Pancreas (tissue), 10 donors: ENCODE measurements around the gene GRID1. TPM values are rescaled to one million over a fixed set of nuclear protein-coding genes. Genes with fewer than 3 reads are reported as not detected.

Experiments used
- ATAC-seq, 4 donors: fragments of 200-7000 bp; cut with Tn5 transposase; one replicate each; pipeline versions ENCODE4 v1.8.0 to v1.9.1; 2020; ENCODE audit warnings: mild to moderate bottlenecking in 4 of 4, moderate library complexity in 4 of 4
- DNase-seq, 6 donors: peaks; one replicate each; pipeline ENCODE4 v3.0.0-alpha.2; 2020
- FAIRE-seq: peaks from 2 replicates; lab custom pipeline; 2012; peaks lifted over from hg19 to GRCh38; lab: Jason Lieb, UNC
- H3K27ac ChIP-seq, 4 donors: fragments of 200-600 bp; sonication (generic); 1 replicate in 3 of 4; 2 replicates in 1 of 4; pipeline versions ENCODE4 v1.5.0 to v1.8.0; 2020
- H3K27me3 ChIP-seq, 4 donors: fragments of 200-600 bp; one replicate each; pipeline ENCODE4 v1.8.0; 2021
- H3K36me3 ChIP-seq, 3 donors: fragments of 200-600 bp; sonication (generic) in 1 of 3; one replicate each; pipeline versions ENCODE4 v1.5.0 to v1.8.0; 2020 to 2021
- H3K4me1 ChIP-seq, 3 donors: fragments of 200-600 bp; one replicate each; pipeline ENCODE4 v1.8.0; 2021
- H3K4me3 ChIP-seq, 4 donors: fragments of 200-600 bp; sonication (generic) in 2 of 4; one replicate each; pipeline versions ENCODE4 v1.5.0 to v1.8.0; 2020 to 2021
- H3K9me3 ChIP-seq, 4 donors: fragments of 200-600 bp; one replicate each; pipeline ENCODE4 v1.8.0; 2021
- CTCF ChIP-seq, 4 donors: fragments of 200-600 bp; sonication (generic) in 3 of 4; IDR thresholded peaks; one replicate each; pipeline versions ENCODE4 v1.5.0 to v1.8.0; 2021; ENCODE audit warnings: antibody characterized with exemption in 4 of 4
- WGBS, 2 donors: extraction: QIAGEN DNeasy Blood & Tissue Kit; methylation state at CpG; one replicate each; pipeline ENCODE4 v1.1.7; 2013; 5-methylcytosine and 5-hydroxymethylcytosine counted together
- intact Hi-C, 3 donors: fragments of 100-400 bp; cut with DNase I; formaldehyde crosslinking; loops; one replicate each; pipeline versions ENCODE4 v1.11.1 to v1.14.2; 2022
- polyA plus RNA-seq, 2 donors: library from polyadenylated mRNA; stranded (reverse); fragments of 200-250 nt; gene quantifications; one replicate each; pipeline ENCODE4 v1.2.3, GENCODE V29; 2013
- total RNA-seq, 6 donors: library from RNA; stranded (reverse); fragmentation: NEBNext Ultra II Directional in 4 of 6; extraction: Animal tissue kit (Norgen Biotek cat#: 25700) in 4 of 6; gene quantifications; one replicate each; pipeline versions ENCODE4 v1.2.1 to v1.2.4, GENCODE V29; 2021 to 2023
- donor health status: healthy with polysubstance abuse.
- donor health status: DM: no; HTN: no; CAD: no; lungs with moderate emphysema.
- donor health status: DM: no; HTN: no; CAD: no.
- donor health status: control.
- donor health status: control.
- donor health status: Bipolar disorder and iron deficiency.
- donor health status: DM: yes; HTN: yes; CAD: no.
- donor health status: DM: no; HTN: no; CAD: no.
- donor health status: DM: no; HTN: no; CAD: no.
- donor health status: DM: yes; HTN: yes; CAD: no.

GRID1 gene
- total and polyA plus RNA-seq, 8 donors: 0.05 to 1.5 (median 0.91) TPM

- WGBS, 2 donors: 64 to 73% methylated on average over 3 of the region's 3 CpGs
- H3K27me3 ChIP-seq: no peaks in the 10 kb centered on the region
- no peak overlapping the region for H3K27ac ChIP-seq
- ATAC-seq (no peak), DNase-seq (no peak), FAIRE-seq (no peak)
- H3K9me3 ChIP-seq: no peaks in the 10 kb centered on the region
- H3K4me1 ChIP-seq: no peaks in the 10 kb centered on the region
- intact Hi-C loops: no loop called here
- no peak overlapping the region for H3K4me3 ChIP-seq
- no peak for TF ChIP-seq CTCF (IDR thresholded peaks at IDR 0.05)
- H3K36me3 ChIP-seq: no peaks in the 10 kb centered on the region
Observed at GRCh38 chr10:85618841-85619240, 747.8 kb downstream of the GRID1 start.

GRCh38 chr10:85617751-85618546 is 748.6 kb downstream of the GRID1 start:
- Histone ChIP-seq H3K9me3 (no peaks in the 10 kb centered on the region), H3K27ac (no peak overlapping the region), H3K4me1 (no peaks in the 10 kb centered on the region), H3K36me3 (no peaks in the 10 kb centered on the region), H3K4me3 (no peak overlapping the region), H3K27me3 (no peaks in the 10 kb centered on the region)
- TF ChIP-seq CTCF (IDR thresholded peaks at IDR 0.05): no peak
- DNase-seq: no peak
- no peak for FAIRE-seq
- WGBS, 2 donors: 88 to 92% methylated on average over 9 of the region's 9 CpGs
- ATAC-seq: no peak
- intact Hi-C loops: no loop called here

GRCh38 chr10:85615556-85615955 is 751.0 kb downstream of the GRID1 start:
- ATAC-seq (no peak), DNase-seq (no peak), FAIRE-seq (no peak)
- Histone ChIP-seq H3K9me3 (no peaks in the 10 kb centered on the region), H3K4me3 (no peak overlapping the region), H3K27me3 (no peaks in the 10 kb centered on the region), H3K27ac (no peak overlapping the region), H3K36me3 (no peaks in the 10 kb centered on the region), H3K4me1 (no peaks in the 10 kb centered on the region)
- intact Hi-C loops: no loop called here
- TF ChIP-seq CTCF (IDR thresholded peaks at IDR 0.05): no peak
- WGBS, 2 donors: 90 to 92% methylated on average over 4 of the region's 4 CpGs

DNA sequence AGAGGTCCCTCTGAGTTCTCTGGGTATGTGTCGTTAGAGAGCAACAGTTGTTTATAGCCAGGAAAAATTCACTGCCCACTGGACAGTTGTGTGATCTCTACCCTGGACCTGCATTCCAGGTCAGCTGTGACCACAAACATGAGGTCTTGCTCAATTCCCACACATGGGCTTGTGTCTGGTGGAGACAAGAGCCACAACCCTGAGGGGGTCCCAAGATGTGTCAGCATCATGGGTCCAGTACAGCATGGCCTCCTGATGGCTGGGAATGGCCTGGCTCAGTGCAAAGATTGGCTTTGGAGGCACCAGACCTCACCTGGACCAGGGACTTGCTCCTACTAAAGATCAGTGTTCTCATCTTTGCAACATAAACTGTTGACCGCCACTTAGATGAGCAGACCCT is 751.6 kb downstream of the GRID1 start:
- ATAC-seq: no peak
- Histone ChIP-seq H3K4me3 (no peak overlapping the region), H3K36me3 (no peaks in the 10 kb centered on the region), H3K27ac (no peak overlapping the region), H3K27me3 (no peaks in the 10 kb centered on the region), H3K4me1 (no peaks in the 10 kb centered on the region), H3K9me3 (no peaks in the 10 kb centered on the region)
- no peak for DNase-seq
- intact Hi-C loops: no loop called here
- 86% methylated on average over 2 of the region's 2 CpGs for WGBS, 2 donors
- no peak for FAIRE-seq
- no peak for TF ChIP-seq CTCF (IDR thresholded peaks at IDR 0.05)

- intact Hi-C loops: no loop called here
- Histone ChIP-seq H3K36me3 (no peaks in the 10 kb centered on the region), H3K27ac (no peak overlapping the region), H3K9me3 (no peaks in the 10 kb centered on the region), H3K4me1 (no peaks in the 10 kb centered on the region), H3K4me3 (no peak overlapping the region), H3K27me3 (no peaks in the 10 kb centered on the region)
- FAIRE-seq (no peak), ATAC-seq (no peak), DNase-seq (no peak)
- TF ChIP-seq CTCF (IDR thresholded peaks at IDR 0.05): no peak
- 62 to 65% methylated on average over 2 of the region's 2 CpGs for WGBS, 2 donors
Observed at GRCh38 chr10:85614566-85614965, 752.0 kb downstream of the GRID1 start.
